ENCODE results near the gene RNF135.
A peak's percentile ranks its signal among the peaks of the same experiment; 100 is the strongest.
"Not testable (repeated sequence)": the region's sequence is repeated elsewhere in the genome, so short reads cannot be mapped to it uniquely, and the experiment has no call there.

RNF135 gene

GRCh38 chr17:31004160-31004559 is 33.3 kb downstream of the RNF135 start:
- no peak for DNase-seq

GRCh38 chr17:31007695-31008373 is 37.0 kb downstream of the RNF135 start:
- DNase-seq = no peak

- DNase-seq = peak; percentile 61
Observed at GRCh38 chr17:31008374-31009041, 37.7 kb downstream of the RNF135 start.

GRCh38 chr17:31009042-31009702 is 38.3 kb downstream of the RNF135 start:
- not testable (repeated sequence) for DNase-seq

- DNase-seq = not testable (repeated sequence)
Observed at GRCh38 chr17:31010014-31010413, 39.2 kb downstream of the RNF135 start.

- no peak for DNase-seq
Observed at GRCh38 chr17:31013844-31014243, 43.0 kb downstream of the RNF135 start.

GRCh38 chr17:31015639-31016038 is 44.8 kb downstream of the RNF135 start:
- no peak for DNase-seq

GRCh38 chr17:31019004-31019403 is 48.2 kb downstream of the RNF135 start:
- DNase-seq = no peak

- not testable (repeated sequence) for DNase-seq
Observed at GRCh38 chr17:31023171-31023570, 52.3 kb downstream of the RNF135 start.

- no peak for DNase-seq
Observed at GRCh38 chr17:31031841-31032240, 61.0 kb downstream of the RNF135 start.

- not testable (repeated sequence) for DNase-seq
Observed at GRCh38 chr17:31035611-31036010, 64.8 kb downstream of the RNF135 start.

- DNase-seq = not testable (repeated sequence)
Observed at GRCh38 chr17:31040837-31041236, 70.0 kb downstream of the RNF135 start.

GRCh38 chr17:31042378-31042777 is 71.5 kb downstream of the RNF135 start:
- DNase-seq = not testable (repeated sequence)

GRCh38 chr17:31046856-31047425 is 76.1 kb downstream of the RNF135 start:
- not testable (repeated sequence) for DNase-seq

- no peak for DNase-seq
Observed at GRCh38 chr17:31048142-31048541, 77.3 kb downstream of the RNF135 start.

- no peak for DNase-seq
Observed at GRCh38 chr17:31048780-31049179, 77.9 kb downstream of the RNF135 start.
